GM12878 (cell line): Measurements from ENCODE around the gene NPR2.

Source experiments
- CHD2 ChIP-seq: IDR thresholded peaks from 2 replicates; pipeline ENCODE4 v1.6.1; 2011; ENCODE audit warnings: low read depth, low read length, improper control_type of control experiment, borderline replicate concordance
- CHD4 ChIP-seq: fragments of 200-600 bp; sonication (generic); IDR thresholded peaks from 2 replicates; pipeline ENCODE4 v1.6.1; 2016; ENCODE audit warnings: mild to moderate bottlenecking
- EP300 ChIP-seq, 2 experiments: fragments of 150-350 bp in 1 of 2; IDR thresholded peaks; 2 replicates each; pipeline ENCODE4 v1.6.1; 2011 to 2012; ENCODE audit warnings: low read depth in 2 of 2, low read length in 2 of 2, borderline replicate concordance in 1 of 2, improper control_type of control experiment in 1 of 2, inconsistent platforms in 1 of 2; ENCODE audit not compliant: control insufficient read depth in 1 of 2
- ESRRA ChIP-seq: IDR thresholded peaks from 2 replicates; pipeline ENCODE4 v1.6.1; 2012; ENCODE audit warnings: mild to moderate bottlenecking, low read length, improper control_type of control experiment
- FOXM1 ChIP-seq: IDR thresholded peaks from 2 replicates; pipeline ENCODE4 v1.6.1; 2012; ENCODE audit warnings: low read depth, mild to moderate bottlenecking, inconsistent platforms, low read length, moderate library complexity
- HCFC1 ChIP-seq: fragments of 150-350 bp; IDR thresholded peaks from 2 replicates; pipeline ENCODE4 v1.6.1; 2014; ENCODE audit warnings: low read length
- NRF1 ChIP-seq: conservative IDR thresholded peaks from 2 replicates; pipeline ENCODE4 v1.6.1; 2011; ENCODE audit warnings: mild to moderate bottlenecking, low read depth, low read length, improper control_type of control experiment
- REST ChIP-seq: IDR thresholded peaks from 2 replicates; pipeline ENCODE4 v1.6.1; 2012; ENCODE audit warnings: mild to moderate bottlenecking, low read depth, low read length
- SMAD1 ChIP-seq: fragments of 450-650 bp; IDR thresholded peaks from 2 replicates; pipeline ENCODE4 v1.6.1; 2018; ENCODE audit warnings: mild to moderate bottlenecking, low read depth; ENCODE audit not compliant: partially characterized antibody
- USF2 ChIP-seq: IDR thresholded peaks from 2 replicates; pipeline ENCODE4 v1.6.1; 2011; ENCODE audit warnings: low read depth, low read length, improper control_type of control experiment, borderline replicate concordance
- TF ChIP-seq, protein P1 (sequence below), 3 experiments: IDR thresholded peaks in 2 of 3; conservative IDR thresholded peaks in 1 of 3; 2 replicates each; pipeline ENCODE4 v1.5.1; 2011; ENCODE audit warnings: low read depth in 3 of 3, low read length in 3 of 3, mild to moderate bottlenecking in 3 of 3, control low read depth in 2 of 3, moderate library complexity in 2 of 3, inconsistent platforms in 1 of 3, mixed read lengths in 1 of 3; ENCODE audit not compliant: control insufficient read depth in 2 of 3, insufficient read depth in 1 of 3; ENCODE audit errors: extremely low read depth in 1 of 3
- TF ChIP-seq, protein P2 (sequence below): fragments of 450-650 bp; formaldehyde crosslinking; IDR thresholded peaks from 2 replicates; pipeline ENCODE4 v1.5.0; 2022; ENCODE audit warnings: mild to moderate bottlenecking, missing genetic modification characterization
- TF ChIP-seq, protein P3 (sequence below): IDR thresholded peaks from 2 replicates; pipeline ENCODE4 v1.6.1; 2012; ENCODE audit warnings: low read depth, low read length, improper control_type of control experiment

DNA sequence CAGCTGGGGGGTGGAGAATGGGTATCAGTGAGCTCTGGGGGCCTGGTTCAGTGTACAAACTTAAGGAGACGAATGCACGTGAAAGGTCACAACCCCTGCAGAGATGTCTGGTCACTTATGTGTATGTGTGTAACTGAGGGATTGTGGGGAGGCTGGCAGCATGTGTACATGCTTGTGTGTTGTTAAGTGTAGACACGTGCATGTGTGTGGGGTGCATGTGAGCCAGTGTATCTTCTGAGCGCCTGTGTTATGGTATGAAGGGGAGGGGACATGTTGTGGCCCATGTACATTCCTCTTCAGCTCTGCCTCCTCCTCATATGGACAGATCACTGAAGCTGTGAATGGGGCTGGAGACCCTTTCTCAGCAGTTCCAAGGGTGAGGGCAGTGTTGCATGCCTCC lies 39.6 kb downstream of the NPR2 start:
- no peak for TF ChIP-seq FOXM1
- TF ChIP-seq, protein P1, sequence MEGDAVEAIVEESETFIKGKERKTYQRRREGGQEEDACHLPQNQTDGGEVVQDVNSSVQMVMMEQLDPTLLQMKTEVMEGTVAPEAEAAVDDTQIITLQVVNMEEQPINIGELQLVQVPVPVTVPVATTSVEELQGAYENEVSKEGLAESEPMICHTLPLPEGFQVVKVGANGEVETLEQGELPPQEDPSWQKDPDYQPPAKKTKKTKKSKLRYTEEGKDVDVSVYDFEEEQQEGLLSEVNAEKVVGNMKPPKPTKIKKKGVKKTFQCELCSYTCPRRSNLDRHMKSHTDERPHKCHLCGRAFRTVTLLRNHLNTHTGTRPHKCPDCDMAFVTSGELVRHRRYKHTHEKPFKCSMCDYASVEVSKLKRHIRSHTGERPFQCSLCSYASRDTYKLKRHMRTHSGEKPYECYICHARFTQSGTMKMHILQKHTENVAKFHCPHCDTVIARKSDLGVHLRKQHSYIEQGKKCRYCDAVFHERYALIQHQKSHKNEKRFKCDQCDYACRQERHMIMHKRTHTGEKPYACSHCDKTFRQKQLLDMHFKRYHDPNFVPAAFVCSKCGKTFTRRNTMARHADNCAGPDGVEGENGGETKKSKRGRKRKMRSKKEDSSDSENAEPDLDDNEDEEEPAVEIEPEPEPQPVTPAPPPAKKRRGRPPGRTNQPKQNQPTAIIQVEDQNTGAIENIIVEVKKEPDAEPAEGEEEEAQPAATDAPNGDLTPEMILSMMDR (IDR thresholded peaks at IDR 0.05 in 2 of 3, conservative IDR thresholded peaks at IDR 0.05 in 1 of 3; ENCODE audit: control insufficient read depth in 2 of 3, extremely low read depth in 1 of 3, insufficient read depth in 1 of 3, low read depth in 3 of 3, low read length in 3 of 3), result no peak
- TF ChIP-seq CHD4, result no peak
- TF ChIP-seq SMAD1, result no peak
- no peak for TF ChIP-seq EP300 (IDR thresholded peaks at IDR 0.05; ENCODE audit: borderline replicate concordance in 1 of 2, control insufficient read depth in 1 of 2, low read depth in 2 of 2, low read length in 2 of 2)
- no peak for TF ChIP-seq REST
- TF ChIP-seq CHD2, result no peak
- TF ChIP-seq, protein P2, sequence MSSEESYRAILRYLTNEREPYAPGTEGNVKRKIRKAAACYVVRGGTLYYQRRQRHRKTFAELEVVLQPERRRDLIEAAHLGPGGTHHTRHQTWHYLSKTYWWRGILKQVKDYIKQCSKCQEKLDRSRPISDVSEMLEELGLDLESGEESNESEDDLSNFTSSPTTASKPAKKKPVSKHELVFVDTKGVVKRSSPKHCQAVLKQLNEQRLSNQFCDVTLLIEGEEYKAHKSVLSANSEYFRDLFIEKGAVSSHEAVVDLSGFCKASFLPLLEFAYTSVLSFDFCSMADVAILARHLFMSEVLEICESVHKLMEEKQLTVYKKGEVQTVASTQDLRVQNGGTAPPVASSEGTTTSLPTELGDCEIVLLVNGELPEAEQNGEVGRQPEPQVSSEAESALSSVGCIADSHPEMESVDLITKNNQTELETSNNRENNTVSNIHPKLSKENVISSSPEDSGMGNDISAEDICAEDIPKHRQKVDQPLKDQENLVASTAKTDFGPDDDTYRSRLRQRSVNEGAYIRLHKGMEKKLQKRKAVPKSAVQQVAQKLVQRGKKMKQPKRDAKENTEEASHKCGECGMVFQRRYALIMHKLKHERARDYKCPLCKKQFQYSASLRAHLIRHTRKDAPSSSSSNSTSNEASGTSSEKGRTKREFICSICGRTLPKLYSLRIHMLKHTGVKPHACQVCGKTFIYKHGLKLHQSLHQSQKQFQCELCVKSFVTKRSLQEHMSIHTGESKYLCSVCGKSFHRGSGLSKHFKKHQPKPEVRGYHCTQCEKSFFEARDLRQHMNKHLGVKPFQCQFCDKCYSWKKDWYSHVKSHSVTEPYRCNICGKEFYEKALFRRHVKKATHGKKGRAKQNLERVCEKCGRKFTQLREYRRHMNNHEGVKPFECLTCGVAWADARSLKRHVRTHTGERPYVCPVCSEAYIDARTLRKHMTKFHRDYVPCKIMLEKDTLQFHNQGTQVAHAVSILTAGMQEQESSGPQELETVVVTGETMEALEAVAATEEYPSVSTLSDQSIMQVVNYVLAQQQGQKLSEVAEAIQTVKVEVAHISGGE (CRISPR knock-in tag), result no peak
- TF ChIP-seq HCFC1, result no peak
- TF ChIP-seq USF2, result no peak
- TF ChIP-seq NRF1, result no peak
- TF ChIP-seq ESRRA, result no peak
- TF ChIP-seq, protein P3, sequence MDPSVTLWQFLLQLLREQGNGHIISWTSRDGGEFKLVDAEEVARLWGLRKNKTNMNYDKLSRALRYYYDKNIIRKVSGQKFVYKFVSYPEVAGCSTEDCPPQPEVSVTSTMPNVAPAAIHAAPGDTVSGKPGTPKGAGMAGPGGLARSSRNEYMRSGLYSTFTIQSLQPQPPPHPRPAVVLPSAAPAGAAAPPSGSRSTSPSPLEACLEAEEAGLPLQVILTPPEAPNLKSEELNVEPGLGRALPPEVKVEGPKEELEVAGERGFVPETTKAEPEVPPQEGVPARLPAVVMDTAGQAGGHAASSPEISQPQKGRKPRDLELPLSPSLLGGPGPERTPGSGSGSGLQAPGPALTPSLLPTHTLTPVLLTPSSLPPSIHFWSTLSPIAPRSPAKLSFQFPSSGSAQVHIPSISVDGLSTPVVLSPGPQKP, result no peak
